HCT116 (cell line): Measurements from ENCODE around the gene IRF2BP1.

Source experiments
- CBX3 ChIP-seq: IDR thresholded peaks from 2 replicates; pipeline ENCODE4 v1.6.1; 2012; ENCODE audit warnings: low read depth
- EZH2 ChIP-seq: fragments of 200-600 bp; sonication (generic); IDR thresholded peaks from 2 replicates; pipeline ENCODE4 v1.6.1; 2017; ENCODE audit warnings: antibody characterized with exemption, mixed run types
- EZH2phosphoT487 ChIP-seq: fragments of 200-600 bp; IDR thresholded peaks from 2 replicates; pipeline ENCODE4 v1.6.1; 2018; ENCODE audit warnings: antibody characterized with exemption, borderline replicate concordance
- JUND ChIP-seq: IDR thresholded peaks from 2 replicates; pipeline ENCODE4 v1.6.1; 2012
- POLR2A ChIP-seq: IDR thresholded peaks from 2 replicates; pipeline ENCODE4 v1.7.0; 2011; ENCODE audit warnings: borderline replicate concordance; ENCODE audit not compliant: insufficient read depth, insufficient read length; ENCODE audit errors: extremely low read depth
- POLR2AphosphoS5 ChIP-seq: IDR thresholded peaks from 2 replicates; pipeline ENCODE4 v1.6.1; 2011; ENCODE audit warnings: mild to moderate bottlenecking, low read depth, low read length, moderate library complexity
- REST ChIP-seq: IDR thresholded peaks from 2 replicates; pipeline ENCODE4 v1.6.1; 2012; ENCODE audit warnings: low read depth
- SP1 ChIP-seq: IDR thresholded peaks from 2 replicates; pipeline ENCODE4 v1.6.1; 2012; ENCODE audit warnings: low read depth
- SRF ChIP-seq: IDR thresholded peaks from 2 replicates; pipeline ENCODE4 v1.6.1; 2012; ENCODE audit warnings: low read depth
- YY1 ChIP-seq: IDR thresholded peaks from 2 replicates; pipeline ENCODE4 v1.6.1; 2011; ENCODE audit warnings: low read length, low read depth, moderate library complexity, mild to moderate bottlenecking; ENCODE audit not compliant: insufficient replicate concordance; ENCODE audit errors: extremely low read depth
- ZBTB33 ChIP-seq: IDR thresholded peaks from 2 replicates; pipeline ENCODE4 v1.6.1; 2011; ENCODE audit warnings: mild to moderate bottlenecking, low read length, moderate library complexity; ENCODE audit not compliant: insufficient replicate concordance; ENCODE audit errors: extremely low read depth
- TF ChIP-seq, protein P1 (sequence below), 3 experiments: fragments of 200-600 bp in 1 of 3; sonication (generic) in 1 of 3; IDR thresholded peaks in 2 of 3; conservative IDR thresholded peaks in 1 of 3; 2 replicates each; pipeline ENCODE4 v1.5.1; 2012 to 2017; ENCODE audit warnings: low read depth in 2 of 3, low read length in 2 of 3, antibody characterized with exemption in 1 of 3, borderline replicate concordance in 1 of 3, control low read depth in 1 of 3, mild to moderate bottlenecking in 1 of 3, mixed read lengths in 1 of 3, mixed run types in 1 of 3, moderate library complexity in 1 of 3; ENCODE audit not compliant: insufficient read depth in 1 of 3
- TF ChIP-seq, protein P2 (sequence below): IDR thresholded peaks from 2 replicates; pipeline ENCODE4 v1.6.1; 2012

DNA sequence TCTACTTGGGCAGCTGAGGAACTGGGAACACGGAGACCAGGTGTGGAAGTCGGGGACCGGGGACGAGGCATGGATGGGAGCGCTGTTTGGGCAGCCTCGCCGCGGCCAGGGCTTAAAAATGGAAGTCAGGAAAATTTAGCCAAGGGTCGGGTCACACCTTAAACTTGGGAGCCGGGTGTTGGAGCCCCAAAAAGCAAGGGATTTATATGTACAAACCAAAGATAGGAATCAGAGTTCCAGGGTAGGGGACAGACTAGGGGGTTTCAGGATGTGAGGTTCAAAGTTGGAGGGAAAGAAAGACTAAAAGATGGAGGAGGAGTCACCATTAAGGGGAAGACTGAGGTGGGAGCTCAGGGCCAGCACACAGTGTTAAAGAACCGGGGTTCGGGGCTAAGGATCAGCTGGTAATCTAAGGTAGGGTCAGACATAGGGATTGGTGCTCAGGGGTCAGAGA, 21.3 kb downstream of the IRF2BP1 start:
- TF ChIP-seq JUND, result no peak
- TF ChIP-seq POLR2A, result no peak
- TF ChIP-seq, protein P1, sequence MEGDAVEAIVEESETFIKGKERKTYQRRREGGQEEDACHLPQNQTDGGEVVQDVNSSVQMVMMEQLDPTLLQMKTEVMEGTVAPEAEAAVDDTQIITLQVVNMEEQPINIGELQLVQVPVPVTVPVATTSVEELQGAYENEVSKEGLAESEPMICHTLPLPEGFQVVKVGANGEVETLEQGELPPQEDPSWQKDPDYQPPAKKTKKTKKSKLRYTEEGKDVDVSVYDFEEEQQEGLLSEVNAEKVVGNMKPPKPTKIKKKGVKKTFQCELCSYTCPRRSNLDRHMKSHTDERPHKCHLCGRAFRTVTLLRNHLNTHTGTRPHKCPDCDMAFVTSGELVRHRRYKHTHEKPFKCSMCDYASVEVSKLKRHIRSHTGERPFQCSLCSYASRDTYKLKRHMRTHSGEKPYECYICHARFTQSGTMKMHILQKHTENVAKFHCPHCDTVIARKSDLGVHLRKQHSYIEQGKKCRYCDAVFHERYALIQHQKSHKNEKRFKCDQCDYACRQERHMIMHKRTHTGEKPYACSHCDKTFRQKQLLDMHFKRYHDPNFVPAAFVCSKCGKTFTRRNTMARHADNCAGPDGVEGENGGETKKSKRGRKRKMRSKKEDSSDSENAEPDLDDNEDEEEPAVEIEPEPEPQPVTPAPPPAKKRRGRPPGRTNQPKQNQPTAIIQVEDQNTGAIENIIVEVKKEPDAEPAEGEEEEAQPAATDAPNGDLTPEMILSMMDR (IDR thresholded peaks at IDR 0.05 in 2 of 3, conservative IDR thresholded peaks at IDR 0.05 in 1 of 3; ENCODE audit: borderline replicate concordance in 1 of 3, insufficient read depth in 1 of 3, low read depth in 2 of 3, low read length in 2 of 3), result no peak
- no peak for TF ChIP-seq POLR2AphosphoS5
- TF ChIP-seq YY1, result no peak
- no peak for TF ChIP-seq SP1
- TF ChIP-seq REST, result no peak
- TF ChIP-seq, protein P2, sequence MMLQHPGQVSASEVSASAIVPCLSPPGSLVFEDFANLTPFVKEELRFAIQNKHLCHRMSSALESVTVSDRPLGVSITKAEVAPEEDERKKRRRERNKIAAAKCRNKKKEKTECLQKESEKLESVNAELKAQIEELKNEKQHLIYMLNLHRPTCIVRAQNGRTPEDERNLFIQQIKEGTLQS, result no peak
- no peak for TF ChIP-seq EZH2phosphoT487
- no peak for TF ChIP-seq CBX3
- no peak for TF ChIP-seq ZBTB33
- TF ChIP-seq SRF, result no peak
- TF ChIP-seq EZH2, result no peak
